ENCODE results near the gene OTP.

The OTP gene

GRCh38 chr5:77640589-77641396 lies 2.3 kb upstream of the OTP start:
- no peak for DNase-seq (ENCODE audit: low read depth in 2 of 3, low spot score in 1 of 3)

GRCh38 chr5:77638763-77639671 lies 504 bp upstream of the OTP start:
- no peak for DNase-seq (ENCODE audit: low read depth in 2 of 3, low spot score in 1 of 3)

- no peak for DNase-seq (ENCODE audit: low read depth in 2 of 3, low spot score in 1 of 3)
Measured at GRCh38 chr5:77637170-77637997, 1.1 kb downstream of the OTP start.

- no peak for DNase-seq (ENCODE audit: low read depth in 2 of 3, low spot score in 1 of 3)
Measured at GRCh38 chr5:77636641-77637169, 1.8 kb downstream of the OTP start.

GRCh38 chr5:77635917-77636640 lies 2.4 kb downstream of the OTP start:
- no peak for DNase-seq (ENCODE audit: low read depth in 2 of 3, low spot score in 1 of 3)

- no peak for DNase-seq (ENCODE audit: low read depth in 2 of 3, low spot score in 1 of 3)
Measured at GRCh38 chr5:77635067-77635916, 3.2 kb downstream of the OTP start.

GRCh38 chr5:77633709-77634108 lies 4.8 kb downstream of the OTP start:
- no peak for DNase-seq (ENCODE audit: low read depth in 2 of 3, low spot score in 1 of 3)

- no peak for DNase-seq (ENCODE audit: low read depth in 2 of 3, low spot score in 1 of 3)
Measured at GRCh38 chr5:77633207-77633675, 5.3 kb downstream of the OTP start.

GRCh38 chr5:77632526-77633206 lies 5.8 kb downstream of the OTP start:
- no peak for DNase-seq (ENCODE audit: low read depth in 2 of 3, low spot score in 1 of 3)

GRCh38 chr5:77630114-77630680 lies 8.3 kb downstream of the OTP start:
- DNase-seq (ENCODE audit: low read depth in 2 of 3, low spot score in 1 of 3), result peak; percentile 34 to 44 (median 36)

GRCh38 chr5:77629509-77630113 lies 8.9 kb downstream of the OTP start:
- no peak for DNase-seq (ENCODE audit: low read depth in 2 of 3, low spot score in 1 of 3)

- DNase-seq (ENCODE audit: low read depth in 2 of 3, low spot score in 1 of 3), result no peak
Measured at GRCh38 chr5:77628840-77629508, 9.5 kb downstream of the OTP start.

GRCh38 chr5:77627869-77628674 lies 10.4 kb downstream of the OTP start:
- DNase-seq (ENCODE audit: low read depth in 2 of 3, low spot score in 1 of 3), result no peak

GRCh38 chr5:77623203-77623740 lies 15.2 kb downstream of the OTP start:
- DNase-seq (ENCODE audit: low read depth in 2 of 3, low spot score in 1 of 3), result no peak

- DNase-seq (ENCODE audit: low read depth in 2 of 3, low spot score in 1 of 3), result no peak
Measured at GRCh38 chr5:77621440-77621839, 17.1 kb downstream of the OTP start.

GRCh38 chr5:77620405-77620804 lies 18.1 kb downstream of the OTP start:
- no peak for DNase-seq (ENCODE audit: low read depth in 2 of 3, low spot score in 1 of 3)

Measured in stimulated activated CD4-positive, alpha-beta T cell treated with anti-CD3 and anti-CD28 coated beads, Interleukin-12 subunit alpha, Interleukin-12 subunit beta, amount 100 ng/mL, for 48 hours (primary cell).